K562 (cell line): ENCODE results near the gene LRMDA. TPM values are rescaled to one million over a fixed set of nuclear protein-coding genes. Genes with fewer than 3 reads are reported as not detected.

Source experiments
- ATAC-seq: fragments of 200-7000 bp; cut with Tn5 transposase; 3 replicates; pipeline ENCODE4 v1.9.1; 2020; ENCODE audit warnings: moderate library complexity
- BruUV-seq: library from RNA; stranded (reverse); fragments of 400-500 nt; replicated peaks from 2 replicates; lab custom pipeline; 2021; lab: Mats Ljungman, UMichigan
- CTCF ChIA-PET: fragments of 300-600 bp; formaldehyde crosslinking; extraction: SDS; loops from one replicate; lab custom pipeline; 2021; ENCODE audit warnings: low intra/inter-chr PET ratio; lab: Yijun Ruan, JAX
- POLR2A ChIA-PET: fragments of 300-600, 350-650 bp; sonication (Branson Sonifier 250); formaldehyde crosslinking; extraction: SDS; loops from one replicate; lab custom pipeline; 2021; ENCODE audit warnings: antibody characterized with exemption, inconsistent platforms; lab: Yijun Ruan, JAX
- DNase-seq, 4 experiments: peaks; one replicate each; pipeline versions ENCODE4 v3.0.0 to v3.0.0-alpha.2; 2011 to 2018; ENCODE audit warnings: low spot score in 3 of 4, mixed read lengths in 3 of 4; ENCODE audit errors: extremely low read depth in 1 of 4
- FAIRE-seq: peaks from 2 replicates; lab custom pipeline; 2011; peaks lifted over from hg19 to GRCh38; lab: Jason Lieb, UNC
- H2AFZ ChIP-seq: 2 replicates; pipeline ENCODE4 v1.6.0; 2011; ENCODE audit warnings: low read depth, low read length, control low read depth, inconsistent platforms
- H3K27ac ChIP-seq: fragments of 200-600 bp; 3 replicates; pipeline ENCODE4 v1.8.0; 2011; ENCODE audit warnings: low read depth, mild to moderate bottlenecking, control low read depth, inconsistent platforms, low read length, moderate library complexity, mixed read lengths; ENCODE audit errors: extremely low read depth
- H3K27me3 ChIP-seq, 2 experiments: fragments of 300-600 bp in 1 of 2; 2 replicates in 1 of 2; 3 replicates in 1 of 2; pipeline versions ENCODE4 v1.6.0 to v1.8.0; 2011; ENCODE audit warnings: inconsistent platforms in 2 of 2, low read length in 2 of 2, mild to moderate bottlenecking in 1 of 2, mixed read lengths in 1 of 2, moderate library complexity in 1 of 2; ENCODE audit not compliant: control insufficient read depth in 2 of 2, insufficient read depth in 2 of 2
- H3K36me3 ChIP-seq: fragments of 300-600 bp; 3 replicates; pipeline ENCODE4 v1.8.0; 2011; ENCODE audit warnings: mild to moderate bottlenecking, low read length, inconsistent platforms; ENCODE audit not compliant: control insufficient read depth, insufficient read depth
- H3K4me1 ChIP-seq, 2 experiments: fragments of 200-600 bp in 1 of 2; replicated peaks in 1 of 2; 2 replicates in 1 of 2; 3 replicates in 1 of 2; pipeline versions ENCODE4 v1.5.1 to v1.8.0; 2011; ENCODE audit warnings: inconsistent platforms in 2 of 2, low read length in 2 of 2, mild to moderate bottlenecking in 1 of 2, mixed read lengths in 1 of 2, moderate library complexity in 1 of 2; ENCODE audit not compliant: control insufficient read depth in 2 of 2, insufficient read depth in 2 of 2
- H3K4me2 ChIP-seq: 2 replicates; pipeline ENCODE4 v1.6.1; 2011; ENCODE audit warnings: low read length, control low read depth, inconsistent platforms, mixed read lengths; ENCODE audit not compliant: insufficient read depth
- H3K4me3 ChIP-seq: fragments of 200-600 bp; sonication (generic), shearing (Covaris generic); 2 replicates; pipeline ENCODE4 v1.5.1; 2016; ENCODE audit warnings: control low read depth, inconsistent platforms
- H3K79me2 ChIP-seq: fragments of 200-600 bp; 3 replicates; pipeline ENCODE4 v1.8.0; 2011; ENCODE audit warnings: low read length, inconsistent platforms; ENCODE audit not compliant: control insufficient read depth, insufficient read depth
- H3K9ac ChIP-seq, 2 experiments: 2 replicates each; pipeline versions ENCODE4 v1.6.0 to v1.6.1; 2011; ENCODE audit warnings: low read depth in 2 of 2, low read length in 2 of 2, control low read depth in 1 of 2, inconsistent platforms in 1 of 2, mild to moderate bottlenecking in 1 of 2, mixed read lengths in 1 of 2; ENCODE audit not compliant: insufficient read depth in 1 of 2
- H3K9me1 ChIP-seq: one replicate; pipeline ENCODE4 v1.6.0; 2011; ENCODE audit warnings: inconsistent platforms, mild to moderate bottlenecking, low read length, moderate library complexity; ENCODE audit not compliant: control insufficient read depth, insufficient read depth
- H3K9me3 ChIP-seq: replicated peaks from 2 replicates; pipeline ENCODE4 v1.5.1; 2011; ENCODE audit warnings: low read depth, low read length, inconsistent platforms; ENCODE audit not compliant: control insufficient read depth, insufficient read depth
- H4K20me1 ChIP-seq: replicated peaks from 2 replicates; pipeline ENCODE4 v1.6.1; 2011; ENCODE audit warnings: low read length, inconsistent platforms, mixed read lengths; ENCODE audit not compliant: control insufficient read depth, insufficient read depth
- ADNP ChIP-seq: fragments of 200-800 bp; sonication (Bioruptor generic); IDR thresholded peaks from 2 replicates; pipeline ENCODE4 v1.6.1; 2016; ENCODE audit warnings: missing genetic modification characterization, missing compliant biosample characterization
- CC2D1A ChIP-seq: fragments of 450-650 bp; IDR thresholded peaks from 2 replicates; pipeline ENCODE4 v1.6.1; 2017; ENCODE audit warnings: mild to moderate bottlenecking
- ELK1 ChIP-seq: sonication (generic); formaldehyde crosslinking; IDR thresholded peaks from 2 replicates; pipeline ENCODE4 v1.8.1; 2022; ENCODE audit warnings: missing genetic modification reagents
- NFXL1 ChIP-seq: fragments of 450-650 bp; formaldehyde crosslinking; IDR thresholded peaks from 2 replicates; pipeline ENCODE4 v1.4.0; 2021; ENCODE audit warnings: mild to moderate bottlenecking
- POLR2G ChIP-seq: fragments of 200-400 bp; formaldehyde crosslinking; IDR thresholded peaks from 2 replicates; pipeline ENCODE4 v1.6.1; 2017; ENCODE audit warnings: low read depth, mild to moderate bottlenecking, antibody characterized with exemption, low read length, moderate library complexity
- SIN3B ChIP-seq: fragments of 450-650 bp; IDR thresholded peaks from 2 replicates; pipeline ENCODE4 v1.6.1; 2017; ENCODE audit warnings: low read depth, mild to moderate bottlenecking, moderate library complexity
- SUPT5H ChIP-seq: fragments of 450-650 bp; IDR thresholded peaks from 2 replicates; pipeline ENCODE4 v1.6.1; 2016
- TAL1 ChIP-seq: fragments of 450-650 bp; IDR thresholded peaks from 2 replicates; pipeline ENCODE4 v1.6.1; 2016; ENCODE audit warnings: mild to moderate bottlenecking
- TFE3 ChIP-seq: fragments of 450-650 bp; formaldehyde crosslinking; IDR thresholded peaks from 2 replicates; pipeline ENCODE4 v1.4.0; 2020; ENCODE audit warnings: mild to moderate bottlenecking, mixed read lengths
- ZNF584 ChIP-seq: fragments of 200-800 bp; sonication (Bioruptor generic); IDR thresholded peaks from 2 replicates; pipeline ENCODE4 v1.6.1; 2016; ENCODE audit warnings: low read depth, mild to moderate bottlenecking, missing genetic modification characterization, missing compliant biosample characterization
- ZNF707 ChIP-seq: fragments of 250-450 bp; sonication (Bioruptor Pico); conservative IDR thresholded peaks from 2 replicates; pipeline ENCODE4 v1.8.0; 2022; ENCODE audit warnings: inconsistent platforms, mild to moderate bottlenecking, moderate library complexity
- WGBS: fragments of 100-300 bp; shearing (Covaris generic); methylation state at CpG from one replicate; pipeline ENCODE4 v1.1.6; 2016; ENCODE audit warnings: low coverage, mixed read lengths; ENCODE audit not compliant: insufficient coverage; ENCODE audit errors: missing lambda C conversion rate; 5-methylcytosine and 5-hydroxymethylcytosine counted together
- in situ Hi-C: fragments of 300-500 bp; cut with MboI; formaldehyde crosslinking; loops from 4 replicates; pipeline ENCODE4 v1.15.0; 2018; ENCODE audit warnings: inconsistent platforms, mixed read lengths
- intact Hi-C: fragments of 100-400 bp; cut with micrococcal nuclease; formaldehyde crosslinking; loops from 2 replicates; pipeline ENCODE4 v1.14.2; 2022
- polyA plus RNA-seq, 8 experiments: library from polyadenylated mRNA; depleted of rRNA in 4 of 8; stranded (reverse) in 5 of 8; unstranded in 3 of 8; fragments of >200 nt; fragmentation: Nextera tagmentation in 2 of 8; fragmentation: Illumina TruSeq in 1 of 8; extraction: Ambion mirVana in 2 of 8; extraction: Trizol in 1 of 8; gene quantifications; 2 replicates each; pipeline versions ENCODE4 v1.2.1 to v1.2.3, GENCODE V29; 2011 to 2014; ENCODE audit warnings: inconsistent platforms in 1 of 8, missing spikeins in 1 of 8
- total RNA-seq, 7 experiments: library from RNA; depleted of rRNA in 6 of 7; stranded (reverse); fragments of >200 nt in 6 of 7; fragmentation: Illumina TruSeq in 2 of 7; extraction: Trizol in 2 of 7; gene quantifications; 2 replicates each; pipeline versions ENCODE4 v1.2.1 to v1.2.3, GENCODE V29; 2011 to 2021; ENCODE audit warnings: low replicate concordance in 1 of 7
- TF ChIP-seq, protein P1 (sequence below): fragments of 200-800 bp; sonication (Bioruptor generic); IDR thresholded peaks from 2 replicates; pipeline ENCODE4 v1.6.1; 2017; ENCODE audit warnings: missing genetic modification characterization, missing compliant biosample characterization

LRMDA gene
- total and polyA plus RNA-seq, 9 of the 15 experiments (the other 6 are each of a cell fraction or from before 2014, with no cell fraction given) = 0.25 TPM; not detected in 8

DNA sequence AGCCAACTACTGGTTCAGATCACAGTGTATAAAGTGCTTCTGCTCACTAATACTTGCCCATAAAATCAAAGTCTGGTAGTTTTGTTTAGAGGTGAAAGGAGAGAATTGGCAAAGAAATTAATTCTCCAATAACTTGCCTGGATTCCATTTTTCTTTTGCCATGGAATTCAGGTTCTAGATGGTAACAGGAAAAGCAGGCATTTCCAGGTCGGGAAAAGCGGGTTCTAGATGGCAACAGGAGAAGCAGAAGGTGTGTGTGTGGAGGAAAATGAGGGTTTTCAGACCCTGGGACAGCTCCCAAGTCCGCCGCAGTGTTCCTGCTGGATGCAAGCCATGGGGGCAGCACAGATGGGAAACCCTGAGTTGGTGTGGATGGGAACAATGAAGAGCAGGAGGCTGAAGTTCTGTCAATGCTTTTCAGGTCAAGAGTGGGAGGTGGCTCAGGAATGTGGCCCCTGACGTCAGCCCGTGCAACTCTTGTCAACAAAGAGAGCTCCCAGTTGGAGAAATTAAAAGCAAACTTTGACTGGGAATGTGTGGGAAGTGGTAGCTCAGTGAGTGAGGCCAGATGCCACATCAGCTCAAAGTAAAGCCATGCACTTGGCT, 696.7 kb downstream of the LRMDA start:
- ChIA-PET POLR2A (no interaction called here), CTCF (no interaction called here)
- Histone ChIP-seq H3K27me3 (no peaks in the 10 kb centered on the region), H2AFZ (no peak overlapping the region), H4K20me1 (no peaks in the 10 kb centered on the region), H3K9me3 (no peaks in the 10 kb centered on the region), H3K4me3 (no peak overlapping the region), H3K4me2 (no peak overlapping the region), H3K4me1 (no peaks in the 10 kb centered on the region), H3K79me2 (no peaks in the 10 kb centered on the region), H3K9me1 (no peaks in the 10 kb centered on the region), H3K27ac (no peak overlapping the region), H3K9ac (no peak overlapping the region), H3K36me3 (no peaks in the 10 kb centered on the region)
- ATAC-seq = no peak
- BruUV-seq = no TSS peak
- in situ Hi-C loops = no loop called here
- 1% methylated on average over 6 of the region's 6 CpGs for WGBS
- DNase-seq = no peak
- FAIRE-seq = no peak
- TF ChIP-seq ADNP (tag) (no peak), SUPT5H (no peak), ZNF707 (CRISPR knock-in tag) (no peak), POLR2G (no peak), NFXL1 (CRISPR knock-in tag) (no peak), TAL1 (no peak)
- intact Hi-C loops = no loop called here

GRCh38 chr10:76129213-76129612, 697.8 kb downstream of the LRMDA start:
- H3K9me3 ChIP-seq = no peaks in the 10 kb centered on the region
- no peak overlapping the region for H2AFZ ChIP-seq
- BruUV-seq = no TSS peak
- no peaks in the 10 kb centered on the region for H4K20me1 ChIP-seq
- ChIA-PET CTCF (no interaction called here), POLR2A (no interaction called here)
- H3K27me3 ChIP-seq = no peaks in the 10 kb centered on the region
- H3K4me2 ChIP-seq = no peak overlapping the region
- WGBS = 0% methylated on average over 2 of the region's 2 CpGs
- no peaks in the 10 kb centered on the region for H3K4me1 ChIP-seq
- no peaks in the 10 kb centered on the region for H3K36me3 ChIP-seq
- no peak overlapping the region for H3K9ac ChIP-seq
- DNase-seq (no peak), FAIRE-seq (no peak), ATAC-seq (no peak)
- in situ Hi-C loops = no loop called here
- H3K4me3 ChIP-seq = no peak overlapping the region
- H3K79me2 ChIP-seq = no peaks in the 10 kb centered on the region
- no peak overlapping the region for H3K27ac ChIP-seq
- H3K9me1 ChIP-seq = no peaks in the 10 kb centered on the region
- intact Hi-C loops = no loop called here
- TF ChIP-seq, protein P1, sequence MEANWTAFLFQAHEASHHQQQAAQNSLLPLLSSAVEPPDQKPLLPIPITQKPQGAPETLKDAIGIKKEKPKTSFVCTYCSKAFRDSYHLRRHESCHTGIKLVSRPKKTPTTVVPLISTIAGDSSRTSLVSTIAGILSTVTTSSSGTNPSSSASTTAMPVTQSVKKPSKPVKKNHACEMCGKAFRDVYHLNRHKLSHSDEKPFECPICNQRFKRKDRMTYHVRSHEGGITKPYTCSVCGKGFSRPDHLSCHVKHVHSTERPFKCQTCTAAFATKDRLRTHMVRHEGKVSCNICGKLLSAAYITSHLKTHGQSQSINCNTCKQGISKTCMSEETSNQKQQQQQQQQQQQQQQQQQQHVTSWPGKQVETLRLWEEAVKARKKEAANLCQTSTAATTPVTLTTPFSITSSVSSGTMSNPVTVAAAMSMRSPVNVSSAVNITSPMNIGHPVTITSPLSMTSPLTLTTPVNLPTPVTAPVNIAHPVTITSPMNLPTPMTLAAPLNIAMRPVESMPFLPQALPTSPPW (CRISPR knock-in tag) = no peak
- TF ChIP-seq SIN3B (no peak), ZNF584 (no peak), CC2D1A (no peak), ELK1 (CRISPR knock-in tag) (no peak), TFE3 (CRISPR knock-in tag) (no peak)
